Measurements from ENCODE around the gene CNKSR1.

The CNKSR1 gene

GRCh38 chr1:26145960-26146294 lies 31.4 kb upstream of the CNKSR1 start:
- TF ChIP-seq POLR2AphosphoS5 (IDR thresholded peaks at IDR 0.05; ENCODE audit: low read depth, low read length) (no peak), TAF1 (IDR thresholded peaks at IDR 0.05; ENCODE audit: low read depth, low read length) (no peak), POU2F2 (IDR thresholded peaks at IDR 0.05; ENCODE audit: low read depth, low read length) (no peak), POLR2A (IDR thresholded peaks at IDR 0.05; ENCODE audit: low read depth, low read length) (no peak), SPI1 (IDR thresholded peaks at IDR 0.05; ENCODE audit: low read depth, low read length) (no peak), PAX5 (IDR thresholded peaks at IDR 0.05; ENCODE audit: insufficient read depth, low read length, severe bottlenecking) (no peak)
- DNase-seq (ENCODE audit: insufficient read length, low spot score): no peak
- no peak for FAIRE-seq

GRCh38 chr1:26148887-26149286 lies 28.4 kb upstream of the CNKSR1 start:
- DNase-seq (ENCODE audit: insufficient read length, low spot score): no peak
- FAIRE-seq: no peak
- TF ChIP-seq POLR2A (IDR thresholded peaks at IDR 0.05; ENCODE audit: low read depth, low read length) (no peak), POU2F2 (IDR thresholded peaks at IDR 0.05; ENCODE audit: low read depth, low read length) (no peak), TAF1 (IDR thresholded peaks at IDR 0.05; ENCODE audit: low read depth, low read length) (no peak), PAX5 (IDR thresholded peaks at IDR 0.05; ENCODE audit: insufficient read depth, low read length, severe bottlenecking) (no peak), POLR2AphosphoS5 (IDR thresholded peaks at IDR 0.05; ENCODE audit: low read depth, low read length) (no peak), SPI1 (IDR thresholded peaks at IDR 0.05; ENCODE audit: low read depth, low read length) (no peak)

GRCh38 chr1:26153966-26154532 lies 23.2 kb upstream of the CNKSR1 start:
- no peak for TF ChIP-seq TAF1 (IDR thresholded peaks at IDR 0.05; ENCODE audit: low read depth, low read length)
- no peak for TF ChIP-seq POLR2AphosphoS5 (IDR thresholded peaks at IDR 0.05; ENCODE audit: low read depth, low read length)
- no peak for FAIRE-seq
- DNase-seq (ENCODE audit: insufficient read length, low spot score): no peak

DNA sequence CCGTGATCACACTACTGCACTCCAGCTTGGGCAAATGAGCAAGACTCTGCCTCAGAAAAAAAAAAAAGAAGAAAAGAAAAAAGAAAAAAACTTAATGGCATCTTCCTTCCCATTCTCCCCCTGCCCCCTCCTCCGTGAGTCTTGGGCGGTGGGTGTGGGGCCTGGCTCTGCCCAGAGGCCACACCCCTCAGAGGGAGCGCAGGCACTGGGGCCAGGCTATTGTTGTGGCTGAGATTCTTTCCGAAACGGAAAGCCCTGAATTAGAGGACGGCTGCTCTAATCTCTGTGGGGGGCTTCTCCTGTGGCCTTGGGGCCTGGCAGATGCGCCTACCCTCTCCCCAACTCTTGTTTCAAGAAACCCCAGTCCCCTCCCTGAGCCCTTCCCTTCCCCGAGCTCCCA lies 22.5 kb upstream of the CNKSR1 start:
- TF ChIP-seq POLR2A (IDR thresholded peaks at IDR 0.05; ENCODE audit: low read depth, low read length): no peak
- TF ChIP-seq POLR2AphosphoS5 (IDR thresholded peaks at IDR 0.05; ENCODE audit: low read depth, low read length): no peak
- TF ChIP-seq POU2F2 (IDR thresholded peaks at IDR 0.05; ENCODE audit: low read depth, low read length): no peak
- TF ChIP-seq SPI1 (IDR thresholded peaks at IDR 0.05; ENCODE audit: low read depth, low read length): no peak
- TF ChIP-seq PAX5 (IDR thresholded peaks at IDR 0.05; ENCODE audit: insufficient read depth, low read length, severe bottlenecking): no peak
- TF ChIP-seq TAF1 (IDR thresholded peaks at IDR 0.05; ENCODE audit: low read depth, low read length): no peak
- FAIRE-seq: no peak
- no peak for DNase-seq (ENCODE audit: insufficient read length, low spot score)

- DNase-seq (ENCODE audit: insufficient read length, low spot score) (no peak), FAIRE-seq (no peak)
- TF ChIP-seq TAF1 (IDR thresholded peaks at IDR 0.05; ENCODE audit: low read depth, low read length) (no peak), POLR2A (IDR thresholded peaks at IDR 0.05; ENCODE audit: low read depth, low read length) (no peak), PAX5 (IDR thresholded peaks at IDR 0.05; ENCODE audit: insufficient read depth, low read length, severe bottlenecking) (no peak), POLR2AphosphoS5 (IDR thresholded peaks at IDR 0.05; ENCODE audit: low read depth, low read length) (no peak), SPI1 (IDR thresholded peaks at IDR 0.05; ENCODE audit: low read depth, low read length) (no peak), POU2F2 (IDR thresholded peaks at IDR 0.05; ENCODE audit: low read depth, low read length) (no peak)
These were observed 21.7 kb upstream of the CNKSR1 start for GRCh38 chr1:26155370-26156284.

GRCh38 chr1:26156285-26157038 lies 20.8 kb upstream of the CNKSR1 start:
- DNase-seq (ENCODE audit: insufficient read length, low spot score) (no peak), FAIRE-seq (no peak)
- no peak for TF ChIP-seq SPI1 (IDR thresholded peaks at IDR 0.05; ENCODE audit: low read depth, low read length)

DNA sequence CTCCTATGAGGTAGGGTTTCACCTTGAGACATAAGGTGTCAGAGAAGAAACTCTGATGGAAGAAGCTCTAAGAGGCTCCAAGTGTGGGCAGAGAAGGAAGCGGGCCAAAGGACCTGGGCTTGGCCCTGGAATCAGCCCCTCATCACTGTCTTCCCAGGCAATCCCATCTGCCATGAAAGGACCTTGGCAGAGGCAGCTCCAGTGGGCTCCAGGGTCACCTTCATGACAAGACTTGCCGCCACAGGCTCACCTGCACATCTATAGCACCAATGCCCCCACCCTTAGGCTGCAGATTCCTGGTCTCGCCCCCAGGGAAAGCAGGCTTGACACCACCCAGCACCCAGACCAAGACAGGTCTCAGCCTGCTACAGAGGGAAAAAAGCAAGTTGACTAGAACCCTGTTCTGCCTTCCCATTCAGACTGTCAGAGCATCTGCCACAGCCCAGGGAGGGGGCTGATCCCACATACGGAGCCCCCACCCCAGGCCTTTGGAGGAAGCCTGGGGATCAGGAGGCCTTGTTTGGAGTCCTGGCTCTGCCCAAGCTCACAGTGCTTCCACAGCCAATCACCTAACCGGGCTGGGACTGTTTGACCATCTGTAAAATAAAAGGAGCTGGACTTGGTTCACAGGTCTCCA lies 18.9 kb upstream of the CNKSR1 start:
- no peak for TF ChIP-seq PAX5 (IDR thresholded peaks at IDR 0.05; ENCODE audit: insufficient read depth, low read length, severe bottlenecking)
- TF ChIP-seq POLR2A (IDR thresholded peaks at IDR 0.05; ENCODE audit: low read depth, low read length): no peak
- no peak for TF ChIP-seq TAF1 (IDR thresholded peaks at IDR 0.05; ENCODE audit: low read depth, low read length)
- TF ChIP-seq POU2F2 (IDR thresholded peaks at IDR 0.05; ENCODE audit: low read depth, low read length): no peak
- TF ChIP-seq POLR2AphosphoS5 (IDR thresholded peaks at IDR 0.05; ENCODE audit: low read depth, low read length): no peak
- no peak for TF ChIP-seq SPI1 (IDR thresholded peaks at IDR 0.05; ENCODE audit: low read depth, low read length)
- no peak for FAIRE-seq
- DNase-seq (ENCODE audit: insufficient read length, low spot score): no peak

GRCh38 chr1:26158908-26159742 lies 18.2 kb upstream of the CNKSR1 start, which contains the start of gene FAM110D:
TSS of gene FAM110D (plus strand) at chr1:26159079. CDS start at chr1:26161292, 2,213 bp downstream.
- TF ChIP-seq PAX5 (IDR thresholded peaks at IDR 0.05; ENCODE audit: insufficient read depth, low read length, severe bottlenecking): no peak
- FAIRE-seq: no peak
- DNase-seq (ENCODE audit: insufficient read length, low spot score): no peak

- TF ChIP-seq SPI1 (IDR thresholded peaks at IDR 0.05; ENCODE audit: low read depth, low read length): no peak
- TF ChIP-seq POLR2AphosphoS5 (IDR thresholded peaks at IDR 0.05; ENCODE audit: low read depth, low read length): no peak
- no peak for TF ChIP-seq TAF1 (IDR thresholded peaks at IDR 0.05; ENCODE audit: low read depth, low read length)
- TF ChIP-seq POLR2A (IDR thresholded peaks at IDR 0.05; ENCODE audit: low read depth, low read length): no peak
- no peak for TF ChIP-seq POU2F2 (IDR thresholded peaks at IDR 0.05; ENCODE audit: low read depth, low read length)
- DNase-seq (ENCODE audit: insufficient read length, low spot score) (no peak), FAIRE-seq (no peak)
These were observed 17.6 kb upstream of the CNKSR1 start for GRCh38 chr1:26159743-26160039.

All from GM12891 (cell line).